ENCODE data around the gene BLTP1. TPM values are rescaled to one million over a fixed set of nuclear protein-coding genes. Genes with fewer than 3 reads are reported as not detected.

The BLTP1 gene
- total RNA-seq, 1 experiment from 2014 or later = 25.4 TPM

GRCh38 chr4:122140834-122141233, 11.3 kb upstream of the BLTP1 start:
- TF ChIP-seq YY1 (IDR thresholded peaks at IDR 0.05; ENCODE audit: extremely low read depth, insufficient replicate concordance, low read depth, low read length) (no peak), SP1 (IDR thresholded peaks at IDR 0.05; ENCODE audit: low read depth) (no peak), EZH2 (IDR thresholded peaks at IDR 0.05) (no peak), ELF1 (IDR thresholded peaks at IDR 0.05; ENCODE audit: borderline replicate concordance, low read depth) (no peak), JUND (IDR thresholded peaks at IDR 0.05) (no peak), POLR2AphosphoS5 (IDR thresholded peaks at IDR 0.05; ENCODE audit: low read depth, low read length) (no peak), ATF3 (IDR thresholded peaks at IDR 0.05) (no peak), MAX (IDR thresholded peaks at IDR 0.05) (no peak), SIN3A (IDR thresholded peaks at IDR 0.05; ENCODE audit: low read depth) (no peak), ZNF274 (IDR thresholded peaks at IDR 0.05; ENCODE audit: low read depth, low read length) (no peak), RAD21 (IDR thresholded peaks at IDR 0.05; ENCODE audit: low read depth) (no peak), CEBPB (IDR thresholded peaks at IDR 0.05; ENCODE audit: low read depth) (no peak), REST (IDR thresholded peaks at IDR 0.05; ENCODE audit: low read depth) (no peak), CTCF (IDR thresholded peaks at IDR 0.05 in 2 of 3, conservative IDR thresholded peaks at IDR 0.05 in 1 of 3; ENCODE audit: borderline replicate concordance in 1 of 3, insufficient read depth in 1 of 3, low read depth in 2 of 3, low read length in 2 of 3) (no peak), EGR1 (IDR thresholded peaks at IDR 0.05; ENCODE audit: low read depth) (no peak), FOSL1 (IDR thresholded peaks at IDR 0.05; ENCODE audit: low read depth) (no peak), SRF (IDR thresholded peaks at IDR 0.05; ENCODE audit: low read depth) (no peak), ZBTB33 (IDR thresholded peaks at IDR 0.05; ENCODE audit: extremely low read depth, insufficient replicate concordance, low read length) (no peak)
- H3K79me2 ChIP-seq (ENCODE audit: insufficient read depth, low read length) = no peaks in the 10 kb centered on the region
- RAD21 ChIA-PET (ENCODE audit: low non-redundant PET in 1 of 2, low total read pairs in 2 of 2, uncharacterized antibody in 2 of 2, unreplicated experiment in 2 of 2) = no interaction called here

More at GRCh38 chr4:122140834-122141233, 11.3 kb upstream of the BLTP1 start:
- no peak overlapping the region for H3K9ac ChIP-seq (ENCODE audit: low read length)
- intact Hi-C loops (cut with micrococcal nuclease) = no loop called here
- ATAC-seq (no peak), DNase-seq (ENCODE audit: low read depth, low spot score) (no peak)
- ChIA-PET CTCF (no interaction called here), POLR2A (no interaction called here)
- no peak overlapping the region for H2AFZ ChIP-seq (ENCODE audit: low read depth, low read length, poor library complexity, severe bottlenecking)
- no peaks in the 10 kb centered on the region for H3K9me3 ChIP-seq (ENCODE audit: control insufficient read depth in 1 of 2, insufficient read depth in 1 of 2, low read depth in 1 of 2, low read length in 2 of 2)
- no peaks in the 10 kb centered on the region for H3K36me3 ChIP-seq (ENCODE audit: control insufficient read depth in 1 of 2, insufficient read depth in 2 of 2, low read length in 2 of 2)
- no peaks in the 10 kb centered on the region; the same call in 1 of the 2 replicates for H3K27me3 ChIP-seq (ENCODE audit: insufficient read depth, low read length)
- no peak overlapping the region for H3K27ac ChIP-seq (ENCODE audit: low read depth, low read length)
- no peaks in the 10 kb centered on the region for H3K4me1 ChIP-seq (ENCODE audit: control insufficient read depth in 1 of 2, insufficient read depth in 2 of 2, low read length in 2 of 2)
- no TSS peak for BruUV-seq (replicated peaks)
- no peak overlapping the region for H3K4me2 ChIP-seq (ENCODE audit: low read length)
- no peaks in the 10 kb centered on the region for H3K9me2 ChIP-seq (ENCODE audit: insufficient read depth)
- no peaks in the 10 kb centered on the region for H4K20me1 ChIP-seq (ENCODE audit: insufficient read depth)
- H3K4me3 ChIP-seq (replicated peaks in 1 of 2; ENCODE audit: low read depth in 1 of 2, low read length in 2 of 2) = no peak overlapping the region

Measured in HCT116 (cell line).